DMS53 (cell line): ENCODE data around the gene PTCRA.
"Not testable (repeated sequence)": the region's sequence is repeated elsewhere in the genome, so short reads cannot be mapped to it uniquely, and the experiment has no call there.

Experiments used
- DNase-seq: peaks from one replicate; lab custom pipeline; 2025; lab: John Stamatoyannopoulos, UW

Gene PTCRA

DNA sequence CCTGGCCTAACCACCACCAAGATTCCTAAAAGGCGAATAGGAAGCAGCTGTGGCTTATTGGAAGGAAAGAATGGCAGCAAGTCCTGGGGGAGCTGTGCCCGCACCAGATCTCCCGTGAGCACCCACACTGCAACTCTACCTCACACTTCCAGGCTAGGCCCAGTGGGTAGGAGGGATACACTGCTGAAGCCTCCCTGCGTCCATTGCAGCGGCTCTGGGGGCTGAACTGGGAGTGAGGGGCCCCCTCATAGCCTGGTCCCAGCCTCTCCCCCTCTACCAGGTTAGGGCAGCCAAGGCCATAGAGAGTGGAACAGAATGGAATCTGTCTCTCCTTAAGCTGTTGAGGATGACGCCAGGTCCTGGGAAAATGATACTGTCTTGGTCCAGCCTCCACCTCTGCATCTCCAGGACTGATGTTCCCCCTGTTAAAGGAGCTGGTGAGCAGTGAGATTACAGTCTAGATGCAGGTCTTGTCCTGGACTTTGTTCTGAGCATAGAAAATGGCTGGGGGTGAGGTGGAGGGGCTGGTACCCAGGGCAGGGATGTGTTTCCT, 24.7 kb downstream of the PTCRA start:
- DNase-seq: no peak

DNA sequence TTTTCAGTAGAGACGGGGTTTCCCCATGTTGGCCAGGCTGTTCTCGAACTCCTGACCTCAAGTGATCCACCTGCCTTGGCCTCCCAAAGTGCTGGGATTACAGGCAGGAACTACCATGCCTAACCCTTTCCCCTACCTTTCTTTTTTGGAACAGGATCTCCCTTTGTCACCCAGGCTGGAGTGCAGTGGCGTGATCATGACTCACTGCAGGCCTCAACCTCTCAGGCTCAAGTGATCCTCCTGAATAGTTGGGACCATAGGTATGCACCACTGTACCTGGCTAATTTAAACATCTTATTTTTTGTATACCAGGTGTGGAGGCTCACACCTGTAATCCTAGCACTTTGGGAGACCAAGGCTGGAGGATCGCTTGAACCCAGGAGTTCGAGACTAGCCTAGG, 25.5 kb downstream of the PTCRA start:
- DNase-seq: not testable (repeated sequence)

DNA sequence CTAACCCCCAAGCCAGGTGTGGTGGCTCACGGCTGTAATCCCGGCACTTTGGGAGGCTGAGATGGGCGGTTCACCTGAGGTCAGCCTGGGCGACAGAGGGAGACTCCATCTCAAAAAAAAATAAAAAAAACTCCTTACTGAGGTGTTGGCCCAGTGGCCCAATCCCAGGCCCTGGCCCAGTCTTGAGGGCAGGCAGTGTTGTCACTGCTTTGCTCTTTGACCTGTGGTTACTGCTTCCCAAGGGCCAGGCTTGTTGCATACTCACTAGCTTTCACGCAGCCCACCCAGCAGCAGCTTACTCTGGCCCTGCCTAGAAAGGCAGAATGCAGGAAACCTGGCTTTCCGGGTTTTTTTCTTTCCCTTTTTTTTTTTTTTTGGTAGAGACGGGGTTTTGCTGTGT, 26.6 kb downstream of the PTCRA start:
- no peak for DNase-seq

DNA sequence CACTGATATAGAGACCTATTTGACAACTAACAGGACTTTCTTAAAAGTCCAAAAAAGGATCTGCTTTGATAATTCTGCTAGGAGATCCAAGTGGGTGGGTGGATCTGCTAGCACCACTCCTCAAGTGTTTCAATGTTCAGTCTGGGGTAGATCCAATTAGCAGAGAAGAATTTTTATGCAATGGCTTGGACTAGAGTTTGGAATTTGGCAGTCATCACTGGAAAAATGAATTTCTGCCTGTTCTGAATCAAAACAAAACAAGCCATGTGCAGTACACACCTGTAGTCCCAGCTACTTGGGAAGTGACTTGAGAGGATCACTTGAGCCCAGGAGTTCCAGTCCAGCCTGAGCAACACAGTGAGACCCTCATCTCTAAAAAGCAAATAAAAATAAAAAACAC, 32.1 kb downstream of the PTCRA start:
- no peak for DNase-seq

DNA sequence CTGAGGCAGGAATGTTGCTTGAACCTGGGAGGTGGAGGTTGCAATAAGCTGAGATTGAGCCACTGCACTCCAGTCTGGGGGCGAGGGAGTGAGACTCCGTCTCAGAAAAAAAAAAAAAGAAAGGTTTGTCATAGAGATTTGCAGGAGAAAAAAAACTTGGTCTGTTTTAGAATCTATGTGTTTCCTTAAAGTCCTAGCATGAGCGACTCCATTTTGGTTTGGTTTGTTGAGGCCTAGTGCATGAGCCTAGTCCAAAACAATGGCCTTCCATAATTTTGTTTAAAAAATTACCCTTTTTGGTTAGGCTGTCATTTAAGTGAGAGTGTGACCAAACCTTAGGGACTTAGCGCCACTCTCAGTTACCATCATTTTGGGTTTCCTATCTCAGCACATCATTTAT, 36.5 kb downstream of the PTCRA start:
- no peak for DNase-seq

DNA sequence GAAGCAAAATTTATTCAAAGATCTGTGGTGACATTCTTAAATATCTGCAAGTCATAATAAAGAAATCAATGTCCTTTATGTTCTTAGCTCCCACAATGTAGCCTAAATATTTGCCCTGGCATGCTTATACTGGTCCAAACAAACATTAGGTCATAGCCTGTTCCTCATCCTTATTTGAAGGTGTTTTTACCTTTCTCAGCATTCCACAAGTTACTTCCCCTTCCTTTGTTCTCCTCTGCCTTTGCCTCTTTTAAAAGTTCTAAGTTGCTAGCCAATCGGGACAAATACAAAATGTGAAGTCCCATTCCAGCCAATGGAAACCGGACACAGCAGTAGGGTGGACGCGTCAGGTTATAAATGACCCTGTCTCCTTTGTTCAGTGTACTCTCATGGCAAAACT, 38.6 kb downstream of the PTCRA start:
- DNase-seq: not testable (repeated sequence)

DNA sequence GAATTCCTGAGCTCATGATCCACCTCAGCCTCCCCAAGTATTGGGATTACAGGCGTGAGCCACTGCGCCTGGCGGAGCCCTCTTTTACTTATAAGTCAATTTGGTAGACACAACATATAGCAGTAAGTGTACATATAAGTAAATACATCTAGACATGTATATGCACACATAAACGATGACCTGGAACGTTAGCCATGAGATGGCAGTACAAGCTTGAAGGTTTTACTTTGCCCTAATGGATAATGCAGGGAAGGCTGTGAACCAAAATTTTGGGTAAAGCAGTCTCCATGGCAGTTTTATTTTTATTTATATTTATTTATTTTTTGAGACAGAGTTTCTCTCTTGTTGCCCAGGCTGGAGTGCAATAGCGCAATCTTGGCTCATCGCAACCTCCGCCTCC, 42.3 kb downstream of the PTCRA start:
- no peak for DNase-seq

DNA sequence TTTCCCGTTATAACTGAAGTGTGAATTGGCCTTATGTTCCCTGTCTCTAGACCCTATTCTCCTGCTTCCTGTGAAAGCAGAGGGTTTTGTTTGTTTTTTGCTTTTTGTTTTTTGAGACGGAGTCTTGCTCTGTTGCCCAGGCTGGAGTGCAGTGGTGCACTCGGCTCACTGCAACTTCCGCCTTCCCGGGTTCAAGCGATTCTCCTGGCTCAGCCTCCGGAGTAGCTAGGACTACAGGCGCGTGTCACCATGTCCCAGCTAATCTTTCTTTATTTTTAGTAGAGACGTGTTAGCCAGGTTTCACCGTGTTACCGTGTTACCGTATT, 44.0 kb downstream of the PTCRA start:
- no peak for DNase-seq

DNA sequence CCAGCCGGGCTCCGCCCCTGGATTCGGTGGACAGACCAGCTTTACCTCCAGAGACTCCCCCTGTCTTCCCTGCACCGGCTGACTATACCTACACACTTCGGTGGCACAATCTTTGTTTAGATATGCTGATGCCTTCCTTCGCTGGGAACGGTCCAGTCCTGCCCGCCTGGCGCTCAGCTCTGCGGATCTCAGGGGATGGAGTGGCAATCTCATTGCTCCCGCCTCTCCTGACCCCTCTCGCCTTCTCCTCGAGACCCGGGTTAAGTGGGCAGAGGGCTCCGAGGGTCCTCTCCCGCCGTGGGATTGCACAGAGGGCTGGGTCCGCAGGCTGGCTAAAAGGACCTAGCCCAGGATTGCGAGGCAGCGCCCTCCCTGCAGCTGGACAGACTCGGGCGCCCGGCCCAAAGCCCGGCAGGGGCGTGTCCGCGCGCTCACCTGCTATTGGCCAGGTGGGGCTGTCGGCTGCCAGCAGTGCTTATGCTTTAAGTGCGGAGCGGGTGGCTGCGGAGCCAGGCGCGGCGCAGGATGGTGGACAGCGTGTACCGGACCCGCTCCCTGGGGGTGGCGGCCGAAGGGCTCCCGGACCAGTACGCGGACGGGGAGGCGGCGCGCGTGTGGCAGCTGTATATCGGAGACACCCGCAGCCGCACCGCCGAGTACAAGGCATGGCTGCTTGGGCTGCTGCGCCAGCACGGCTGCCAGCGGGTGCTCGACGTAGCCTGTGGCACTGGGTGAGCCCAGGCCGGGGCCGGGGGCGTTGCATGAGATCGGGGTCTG, 44.6 kb downstream of the PTCRA start, which contains the start of gene GNMT:
TSS of gene GNMT (plus strand) at position 512 of the 777 bp plus-strand sequence. CDS start at position 526, 14 bp downstream.
- DNase-seq: peak; percentile 88

DNA sequence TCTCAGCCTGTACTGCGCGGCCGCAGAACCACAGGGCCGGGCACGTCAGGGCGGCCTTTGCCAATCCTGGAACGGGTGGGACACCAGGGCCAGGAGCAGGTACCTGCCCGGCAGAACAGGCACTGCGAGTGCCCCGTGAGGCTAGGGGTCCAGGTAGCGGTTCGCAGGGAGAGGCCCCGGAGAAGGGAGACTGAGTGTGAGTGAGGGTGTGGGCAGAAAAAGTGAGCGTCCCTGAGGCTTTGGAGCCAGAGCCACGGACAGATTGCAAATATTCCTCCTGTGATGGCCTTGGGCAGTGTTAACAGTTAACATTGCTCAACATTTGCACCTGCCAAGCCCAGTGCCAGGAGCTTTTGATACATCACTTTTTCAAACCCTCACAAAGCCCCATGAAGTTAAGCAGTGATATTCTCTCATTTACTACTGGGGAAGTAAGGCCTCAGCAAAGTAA, 45.2 kb downstream of the PTCRA start:
- peak; percentile 62 for DNase-seq

DNA sequence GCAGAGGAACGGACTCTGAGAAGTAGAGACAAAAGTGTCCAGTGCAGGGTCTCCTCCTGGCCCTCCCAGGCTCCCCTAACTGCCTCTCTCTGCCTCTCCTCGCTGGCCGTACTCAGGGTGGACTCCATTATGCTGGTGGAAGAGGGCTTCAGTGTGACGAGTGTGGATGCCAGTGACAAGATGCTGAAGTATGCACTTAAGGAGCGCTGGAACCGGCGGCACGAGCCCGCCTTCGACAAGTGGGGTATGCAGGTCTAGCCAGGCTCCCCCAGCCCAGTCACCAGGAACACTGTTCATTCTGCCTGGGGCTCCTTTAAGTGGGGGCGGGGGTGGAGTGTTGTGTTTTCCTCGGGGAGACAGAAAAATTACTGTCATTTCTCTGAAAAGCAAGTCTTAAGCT, 46.2 kb downstream of the PTCRA start:
- DNase-seq: no peak

DNA sequence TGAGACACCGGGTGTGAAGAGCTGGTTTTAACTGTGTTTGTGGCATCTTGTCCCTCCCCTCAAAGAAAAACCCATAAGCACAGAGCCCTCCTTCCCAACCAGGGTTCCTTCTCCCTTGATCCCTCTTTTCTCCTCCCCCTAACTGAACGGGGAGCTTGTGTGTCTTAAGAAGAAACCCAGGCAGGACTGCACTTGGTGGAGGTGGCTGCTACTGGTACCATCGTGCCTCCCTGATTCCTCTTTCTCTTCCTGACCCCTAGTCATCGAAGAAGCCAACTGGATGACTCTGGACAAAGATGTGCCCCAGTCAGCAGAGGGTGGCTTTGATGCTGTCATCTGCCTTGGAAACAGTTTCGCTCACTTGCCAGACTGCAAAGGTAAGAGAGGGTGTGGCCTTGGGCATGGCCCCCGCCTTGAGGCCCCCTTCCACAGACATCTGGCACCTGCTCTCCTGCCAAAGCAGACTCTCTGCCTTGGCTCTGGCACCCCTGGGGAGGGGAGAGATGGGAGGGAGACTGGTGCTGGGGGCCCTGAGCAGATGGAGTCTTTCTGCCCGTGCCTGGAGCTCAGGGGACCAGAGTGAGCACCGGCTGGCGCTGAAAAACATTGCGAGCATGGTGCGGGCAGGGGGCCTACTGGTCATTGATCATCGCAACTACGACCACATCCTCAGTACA, 46.8 kb downstream of the PTCRA start:
- DNase-seq: no peak

DNA sequence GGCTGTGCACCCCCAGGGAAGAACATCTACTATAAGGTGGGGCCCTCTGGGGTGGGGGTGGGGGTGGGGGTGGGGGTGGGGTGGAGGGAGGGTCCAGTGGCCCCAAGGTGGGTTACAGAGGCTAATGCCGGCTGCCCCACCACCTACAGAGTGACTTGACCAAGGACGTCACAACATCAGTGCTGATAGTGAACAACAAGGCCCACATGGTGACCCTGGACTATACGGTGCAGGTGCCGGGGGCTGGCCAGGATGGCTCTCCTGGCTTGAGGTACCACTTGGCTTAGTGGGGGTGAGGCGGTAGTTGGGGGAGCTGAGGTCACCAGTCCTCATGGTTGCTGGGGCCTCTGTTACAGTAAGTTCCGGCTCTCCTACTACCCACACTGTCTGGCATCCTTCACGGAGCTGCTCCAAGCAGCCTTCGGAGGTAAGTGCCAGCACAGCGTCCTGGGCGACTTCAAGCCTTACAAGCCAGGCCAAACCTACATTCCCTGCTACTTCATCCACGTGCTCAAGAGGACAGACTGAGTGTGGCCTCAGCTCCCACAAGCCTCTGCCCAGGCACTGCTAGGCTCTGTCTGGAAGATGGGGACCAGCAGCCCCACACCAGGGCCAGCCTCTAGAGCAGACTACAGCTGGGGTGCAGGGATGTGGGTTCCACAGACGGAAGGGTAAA, 47.5 kb downstream of the PTCRA start:
- DNase-seq: no peak

DNA sequence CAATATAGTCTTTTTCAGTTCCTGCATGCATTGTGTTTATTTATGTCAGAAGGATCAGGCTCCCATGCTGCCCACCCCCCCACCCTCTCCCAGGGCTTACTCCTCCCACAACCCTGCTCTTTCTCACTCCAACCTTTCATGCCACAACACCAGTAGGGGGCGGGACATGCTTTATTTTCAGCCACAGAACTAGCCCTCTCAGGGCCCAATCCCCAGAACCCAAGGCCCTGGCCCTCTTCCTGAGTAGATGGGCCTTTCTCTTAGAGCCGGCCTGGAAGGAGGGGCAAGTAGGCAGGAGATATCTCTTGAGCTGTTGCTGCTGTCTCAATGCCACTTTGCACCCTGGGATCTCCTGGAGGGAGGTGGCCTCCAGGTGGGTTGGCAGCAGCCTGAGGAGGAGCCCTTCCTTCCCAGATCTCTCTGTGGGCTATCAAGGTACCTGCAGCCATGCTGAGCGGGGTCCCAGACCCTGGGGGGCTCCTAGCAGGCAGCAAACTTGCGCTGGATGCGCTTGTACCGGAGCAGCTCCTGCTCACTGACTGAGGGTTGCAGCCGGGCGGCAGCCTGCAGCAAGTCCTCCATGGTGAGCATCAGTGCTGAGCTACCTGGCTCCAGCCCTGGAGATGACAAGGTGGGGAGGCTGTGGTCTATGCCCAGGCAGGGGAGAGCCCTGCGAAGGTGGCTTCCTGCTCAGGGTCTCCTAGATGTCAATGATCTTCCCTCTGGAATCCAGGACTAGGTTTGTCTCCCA, 48.2 kb downstream of the PTCRA start:
- peak; percentile 79 for DNase-seq

DNA sequence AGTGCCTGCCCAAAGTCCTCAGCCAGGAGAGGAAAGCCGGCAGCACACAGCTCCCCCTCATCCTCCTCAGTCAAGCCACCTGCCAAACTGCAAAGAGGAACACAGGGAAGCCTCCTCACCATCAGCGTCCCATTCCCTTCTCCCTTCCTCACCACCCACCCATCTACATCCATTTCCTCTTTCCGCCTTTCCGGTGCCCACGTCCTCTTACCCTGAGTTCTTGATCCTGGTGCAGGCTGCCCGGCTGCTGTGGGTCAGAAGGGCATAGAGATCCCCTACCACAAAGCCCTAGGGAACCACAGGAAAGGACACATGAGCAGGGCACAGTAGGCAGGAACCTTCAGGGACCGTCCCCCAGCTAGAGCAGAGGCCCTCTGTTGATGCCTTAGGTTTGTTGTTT, 50.7 kb downstream of the PTCRA start:
- DNase-seq: no peak

DNA sequence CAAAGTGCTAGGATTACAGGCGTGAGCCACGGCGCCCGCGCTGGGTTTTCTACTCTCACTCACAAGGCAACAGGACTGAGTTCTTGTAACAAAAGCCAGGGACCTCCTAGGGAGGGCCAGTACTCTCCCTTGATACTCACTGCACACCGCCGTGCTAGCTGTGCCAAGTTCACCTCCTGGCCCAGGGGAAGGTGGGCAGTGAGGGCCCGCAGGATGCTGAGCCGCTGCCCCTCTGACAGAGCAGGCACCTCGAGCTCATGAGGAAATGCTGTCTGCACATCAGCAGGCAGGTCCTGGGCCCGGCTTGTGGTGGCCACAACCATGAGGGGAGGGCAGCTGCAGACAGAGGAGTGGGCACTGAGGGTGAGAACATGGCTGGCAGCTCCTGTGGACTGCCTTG, 51.4 kb downstream of the PTCRA start:
- no peak for DNase-seq

DNA sequence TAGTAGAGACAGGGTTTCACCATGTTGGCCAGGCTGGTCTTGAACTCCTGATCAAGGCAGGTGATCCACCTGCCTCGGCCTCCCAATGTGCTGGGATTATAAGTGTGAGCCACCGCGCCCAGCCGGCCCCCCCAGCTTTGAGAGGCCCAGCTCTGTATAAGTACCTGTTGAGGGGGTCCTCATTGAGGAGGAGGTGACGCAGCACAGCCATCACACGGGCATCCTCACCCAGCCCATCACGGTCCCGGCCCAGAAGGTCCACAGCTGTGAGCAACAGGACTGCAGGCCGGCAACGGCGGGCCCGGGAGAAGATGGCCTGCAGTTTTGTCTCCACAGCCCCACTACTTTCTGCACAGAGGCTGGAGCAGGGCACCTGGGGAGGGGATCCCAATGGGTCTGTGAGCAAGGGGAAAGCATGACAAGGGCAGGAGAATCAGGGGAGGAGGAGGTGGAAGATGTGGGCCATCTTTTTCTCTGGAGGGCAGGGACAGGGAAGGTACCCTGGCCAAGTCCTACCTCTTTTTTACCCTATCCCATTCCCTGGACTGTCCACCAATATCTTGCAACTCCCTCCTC, 52.4 kb downstream of the PTCRA start:
- no peak for DNase-seq

DNA sequence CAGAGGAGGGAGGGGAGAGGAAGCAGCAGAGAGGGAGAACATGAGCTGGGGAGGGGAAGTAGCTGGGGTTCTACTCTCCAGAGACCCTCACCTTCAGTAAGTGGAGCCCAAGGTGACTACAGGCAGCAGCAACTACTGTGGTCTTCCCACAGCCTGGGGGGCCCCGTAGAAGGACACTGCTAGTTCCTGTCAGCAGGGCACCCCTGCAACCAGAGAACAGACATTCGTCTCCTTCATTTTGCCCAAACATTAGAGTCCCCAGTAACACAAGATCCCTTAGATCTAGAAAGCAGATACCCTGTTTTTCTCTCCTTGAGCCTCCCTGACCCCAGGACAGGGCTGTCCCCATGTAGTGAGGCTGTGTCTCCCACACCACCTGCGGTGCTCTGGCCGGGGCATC, 52.9 kb downstream of the PTCRA start:
- no peak for DNase-seq

DNA sequence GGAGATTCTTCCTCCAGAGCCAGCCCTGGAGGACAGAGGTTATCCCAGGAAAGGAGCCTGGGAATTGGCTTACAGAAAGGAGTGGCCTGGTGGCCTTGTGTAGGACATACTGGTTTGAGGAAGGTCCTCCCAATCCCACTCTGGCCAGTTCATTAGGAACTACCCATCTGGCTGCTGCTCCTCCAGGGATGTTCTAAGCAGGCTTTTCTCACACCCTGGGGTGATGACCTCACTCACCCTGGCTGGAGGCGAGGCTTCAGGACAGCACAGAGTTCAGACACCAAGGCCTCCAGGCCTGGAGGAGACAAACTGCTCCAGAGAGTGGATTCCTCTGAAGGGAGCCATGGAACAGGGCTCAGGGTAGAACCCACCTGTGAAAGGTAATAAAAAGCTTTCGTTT, 53.6 kb downstream of the PTCRA start:
- no peak for DNase-seq

DNA sequence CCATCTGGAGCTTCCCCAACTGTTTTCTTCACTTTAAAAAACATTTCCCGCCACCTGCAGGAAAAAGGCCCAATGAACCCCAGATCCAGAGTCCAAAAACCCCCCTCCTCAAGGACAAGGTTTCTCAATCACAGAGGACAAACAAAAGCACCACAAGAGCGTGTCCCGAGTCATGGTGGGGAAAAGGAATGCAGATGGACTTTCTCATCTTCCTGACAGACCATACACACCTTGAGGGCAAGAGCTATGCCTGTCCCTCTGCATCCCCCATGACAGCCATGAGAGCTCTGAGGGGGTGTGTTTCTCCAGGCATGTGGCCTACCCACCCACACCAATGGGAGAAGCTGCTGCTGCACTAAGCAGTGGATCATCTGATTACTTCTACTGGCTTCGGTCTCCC, 54.1 kb downstream of the PTCRA start:
- DNase-seq: no peak

DNA sequence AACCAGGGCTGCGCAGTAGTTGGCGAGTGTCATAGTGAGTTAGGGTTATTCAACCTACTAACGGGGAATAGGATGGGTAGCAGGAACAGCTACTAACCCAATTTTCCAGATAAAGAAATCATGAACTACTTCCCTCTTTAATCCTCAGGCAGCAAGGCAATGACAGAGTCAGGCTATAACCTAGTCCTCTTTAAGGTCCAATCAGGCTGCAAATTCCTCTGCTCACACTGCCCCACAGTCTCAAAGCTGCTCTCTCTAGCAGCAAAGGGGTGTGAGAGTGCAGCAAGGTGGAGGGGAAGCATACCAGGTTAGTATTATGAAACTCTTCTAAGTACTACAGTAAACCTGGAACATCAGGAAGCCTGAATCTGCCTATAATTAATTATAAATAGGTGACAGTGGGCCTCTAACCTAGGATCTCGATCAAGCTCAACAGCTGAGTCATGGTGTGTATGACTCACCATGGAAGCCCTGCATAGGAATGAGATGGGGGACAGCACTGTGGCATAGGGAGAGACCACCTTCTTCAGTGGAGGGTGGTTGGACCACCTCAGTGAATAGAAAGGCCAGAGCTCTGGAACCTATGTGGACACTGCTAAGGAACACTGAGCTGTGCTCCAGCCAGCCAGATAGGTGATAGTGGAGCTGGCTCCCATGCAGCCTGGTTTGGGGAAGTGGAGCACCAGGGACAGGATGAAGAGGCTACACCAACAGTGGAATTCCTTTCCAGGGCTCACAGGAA, 55.2 kb downstream of the PTCRA start:
- peak; percentile 58 for DNase-seq
